ENCODE data around the gene AMPD3.
"Not testable (repeated sequence)": the region's sequence is repeated elsewhere in the genome, so short reads cannot be mapped to it uniquely, and the experiment has no call there.

The AMPD3 gene

GRCh38 chr11:10454878-10455631 lies at the start of gene AMPD3:
Gene AMPD3 (plus strand): TSS chr11:10455264. CDS start chr11:10461520, 6,256 bp downstream.
- peak; percentile 49 to 63 for DNase-seq

DNA sequence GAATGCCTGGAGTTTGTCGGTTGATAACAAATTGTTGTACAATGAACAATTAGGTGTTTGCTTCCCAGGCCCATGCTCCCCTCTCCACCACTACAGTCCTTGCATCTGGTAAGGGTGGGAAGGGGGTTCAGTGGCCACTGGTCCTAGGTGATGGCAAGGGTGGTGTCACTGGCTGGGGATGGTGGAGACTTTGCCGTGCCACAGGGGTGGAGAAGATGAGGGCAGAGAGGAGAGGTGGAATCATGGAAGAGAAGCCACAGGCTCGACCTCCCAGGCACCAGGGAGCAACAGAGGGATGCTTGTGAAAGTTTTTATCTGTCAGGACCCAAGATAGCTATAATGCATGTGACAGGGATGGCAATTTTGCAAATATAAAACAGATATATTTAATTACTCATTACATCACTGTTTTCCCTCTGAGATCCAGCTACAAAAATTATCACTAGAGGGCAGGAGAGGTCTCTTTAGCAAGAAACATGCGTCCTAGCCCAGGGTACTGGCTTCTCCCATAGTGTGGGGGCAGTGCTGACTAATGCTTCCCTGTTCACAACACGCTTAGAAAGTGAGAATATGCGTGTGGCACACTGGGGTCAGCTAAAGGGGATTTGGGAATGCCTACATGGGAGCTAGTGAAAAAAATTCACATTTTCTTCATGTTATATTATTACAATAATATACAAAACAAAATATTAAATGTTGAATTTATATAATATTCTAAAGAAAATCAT lies 49.0 kb upstream of the AMPD3 start:
- DNase-seq = peak; percentile 37 to 55

GRCh38 chr11:10407055-10407454 lies 48.0 kb upstream of the AMPD3 start:
- DNase-seq = no peak

GRCh38 chr11:10407749-10408685 lies 47.0 kb upstream of the AMPD3 start:
- DNase-seq = no peak

DNA sequence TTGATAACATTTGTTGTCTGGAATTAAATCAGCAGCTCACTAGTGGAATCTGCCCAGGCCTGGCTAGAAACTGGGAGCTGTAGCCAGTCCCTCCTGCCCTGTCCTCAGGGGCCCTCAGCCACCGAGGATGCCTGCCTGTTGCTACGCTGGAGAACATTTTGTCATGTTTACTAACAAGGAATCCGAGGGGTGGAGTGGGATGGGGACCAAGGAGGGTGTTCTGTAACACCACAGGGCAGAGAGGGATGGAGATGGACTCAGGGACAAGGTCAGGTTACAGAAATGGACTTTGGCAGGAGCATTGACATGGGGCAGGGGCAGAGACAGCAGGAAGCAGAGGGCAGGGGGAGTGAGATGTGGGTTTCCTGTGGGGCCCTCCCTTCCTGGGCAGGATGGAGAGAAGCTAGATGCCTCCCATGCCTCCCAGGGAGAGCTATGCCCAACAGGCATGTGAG lies 45.8 kb upstream of the AMPD3 start:
- DNase-seq = no peak

GRCh38 chr11:10410106-10410843 lies 44.8 kb upstream of the AMPD3 start:
- DNase-seq = no peak

DNA sequence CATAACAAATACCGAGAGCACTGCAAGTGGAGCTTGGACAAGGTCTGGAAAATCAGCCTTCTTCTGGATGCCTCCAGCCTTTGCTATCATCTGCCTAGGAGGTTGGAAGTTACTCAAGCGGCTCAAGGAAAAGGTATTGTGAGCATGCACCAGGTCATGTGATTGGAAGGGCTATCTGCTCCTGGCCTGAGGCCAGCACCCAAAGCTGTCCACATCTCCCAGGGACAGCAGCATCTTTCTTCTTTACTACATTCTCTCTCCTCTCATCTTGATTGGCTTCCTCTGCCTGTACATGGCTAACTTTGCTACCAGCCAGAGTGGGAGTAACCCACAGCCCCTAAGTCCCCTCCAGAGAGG lies 44.2 kb upstream of the AMPD3 start:
- DNase-seq = no peak

- DNase-seq = no peak
These were observed 42.8 kb upstream of the AMPD3 start for GRCh38 chr11:10412266-10412665.

DNA sequence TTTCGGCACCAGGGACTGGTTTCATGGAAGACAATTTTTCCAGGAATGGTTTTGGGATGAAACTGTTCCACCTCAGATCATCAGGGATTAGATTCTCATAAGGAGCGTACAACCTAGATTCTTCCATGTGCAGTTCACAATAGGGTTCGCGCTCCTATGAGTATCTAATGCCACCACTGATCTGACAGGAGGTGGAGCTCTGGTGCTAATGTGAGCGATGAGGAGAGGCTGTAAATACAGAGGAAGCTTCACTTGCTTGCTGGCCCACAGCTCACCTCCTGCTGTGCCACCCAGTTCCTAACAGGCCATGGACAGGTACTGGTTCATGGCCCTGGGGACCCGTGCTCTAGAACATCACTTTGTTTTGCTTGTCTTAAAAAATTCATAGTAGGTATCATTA lies 41.8 kb upstream of the AMPD3 start:
- DNase-seq = peak; percentile 29 to 46

- no peak for DNase-seq
These were observed 40.9 kb upstream of the AMPD3 start for GRCh38 chr11:10414181-10414580.

GRCh38 chr11:10414659-10415058 lies 40.4 kb upstream of the AMPD3 start:
- DNase-seq = peak in 1 of 2 experiments; percentile 18

DNA sequence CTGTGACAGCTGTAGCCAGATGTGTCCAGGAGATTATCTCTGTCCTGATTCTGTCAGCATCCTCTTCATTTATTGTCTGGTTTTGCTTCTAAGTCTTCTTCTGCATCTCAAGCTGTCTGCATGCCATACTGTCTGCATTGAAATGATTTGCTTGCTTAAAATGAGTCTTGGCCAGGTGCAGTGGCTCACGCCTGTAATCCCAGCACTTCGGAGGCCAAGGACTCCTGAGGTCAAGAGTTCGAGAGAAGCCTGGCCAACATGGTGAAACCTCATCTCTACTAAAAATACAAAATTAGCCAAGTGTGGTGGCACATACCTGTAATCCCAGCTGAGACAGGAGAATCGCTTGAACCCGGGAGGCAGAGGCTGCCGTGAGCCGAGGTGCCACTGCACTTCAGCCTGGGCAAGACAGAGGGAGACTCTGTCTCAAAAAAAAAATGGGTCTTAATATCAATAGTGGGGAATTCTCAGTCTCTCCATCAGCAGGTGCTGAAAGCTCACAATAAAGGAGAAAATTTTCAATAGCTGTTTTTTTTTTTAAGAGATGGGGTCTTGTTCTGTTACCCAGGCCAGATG lies 39.2 kb upstream of the AMPD3 start:
- DNase-seq = no peak

- DNase-seq = no peak
These were observed 36.7 kb upstream of the AMPD3 start for GRCh38 chr11:10418259-10418949.

- no peak for DNase-seq
These were observed 36.1 kb upstream of the AMPD3 start for GRCh38 chr11:10418950-10419310.

GRCh38 chr11:10426475-10426874 lies 28.6 kb upstream of the AMPD3 start:
- no peak for DNase-seq

DNA sequence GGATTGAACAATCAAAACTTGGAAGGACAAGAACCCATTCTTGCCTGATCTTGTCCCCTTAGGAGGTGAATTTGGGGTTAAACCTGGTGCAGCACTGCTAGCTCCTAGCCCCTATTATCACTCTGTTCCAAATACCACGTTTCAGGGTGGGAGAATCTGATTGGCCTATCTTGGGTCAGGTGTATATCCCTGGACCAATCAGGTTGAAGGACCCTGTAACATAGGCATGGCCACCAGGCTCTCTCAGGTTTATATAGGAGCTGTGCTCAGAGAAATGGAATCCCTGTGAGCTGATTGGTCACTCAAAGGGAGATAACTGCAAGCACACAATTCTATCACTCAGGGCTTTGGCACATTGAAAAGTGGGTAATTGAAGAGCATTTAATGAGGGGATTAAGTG lies 26.6 kb upstream of the AMPD3 start:
- DNase-seq = no peak

GRCh38 chr11:10429526-10429925 lies 25.5 kb upstream of the AMPD3 start:
- no peak for DNase-seq

DNA sequence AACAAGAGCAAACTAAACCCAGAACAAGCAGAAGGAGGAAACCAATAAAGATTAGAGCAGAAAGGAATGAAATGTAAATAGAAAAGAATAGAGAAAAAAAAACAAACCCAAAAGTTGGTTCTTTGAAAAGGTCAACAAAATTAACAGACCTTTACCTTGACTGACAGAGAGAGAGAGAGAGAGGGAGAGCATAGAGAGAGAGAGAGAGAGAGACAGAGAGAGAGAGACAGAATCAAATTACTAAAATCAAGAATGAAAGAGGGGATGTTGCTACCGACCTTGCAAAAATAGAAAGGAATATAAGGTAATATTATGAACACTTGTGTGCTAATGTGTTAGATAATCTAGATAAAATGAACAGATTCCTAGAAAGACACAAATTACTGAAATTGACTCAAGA lies 22.6 kb upstream of the AMPD3 start:
- DNase-seq = no peak

DNA sequence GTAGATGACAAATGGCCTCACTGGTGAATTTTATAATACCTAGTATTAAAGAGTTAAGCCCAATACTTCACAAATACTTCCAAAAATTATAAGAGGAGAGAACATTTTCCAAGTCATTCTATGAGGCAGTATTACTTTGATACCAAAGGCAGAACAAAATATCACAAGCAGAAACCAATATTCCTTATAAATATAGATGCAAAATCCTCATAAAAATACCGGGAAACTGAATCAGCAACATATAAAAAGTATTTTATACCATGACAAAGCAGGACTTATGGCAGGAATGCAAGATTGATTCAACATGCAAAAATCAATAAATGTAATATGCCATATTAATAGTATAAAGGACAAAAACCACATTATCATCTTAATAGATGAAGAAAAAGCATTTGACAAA lies 22.1 kb upstream of the AMPD3 start:
- no peak for DNase-seq

DNA sequence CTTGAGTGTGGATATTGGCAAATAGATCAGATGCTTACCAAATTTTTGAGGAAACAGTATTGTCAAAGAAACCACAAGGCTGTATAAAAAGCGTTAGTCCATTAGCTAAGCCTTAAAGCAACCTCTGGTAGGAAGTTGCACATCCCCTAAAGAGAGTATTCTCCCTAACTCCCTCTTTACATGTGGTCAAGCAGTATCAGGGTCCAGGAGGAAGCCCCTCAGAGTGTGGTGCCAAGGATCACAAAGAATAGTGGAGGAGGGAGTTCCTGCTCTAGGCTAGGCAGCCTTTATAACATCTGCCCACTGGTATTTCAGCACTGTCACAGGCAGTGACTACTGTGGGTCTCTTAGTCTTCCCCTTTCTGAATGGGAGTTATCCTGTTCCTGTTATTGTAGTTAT lies 18.8 kb upstream of the AMPD3 start:
- no peak for DNase-seq

DNA sequence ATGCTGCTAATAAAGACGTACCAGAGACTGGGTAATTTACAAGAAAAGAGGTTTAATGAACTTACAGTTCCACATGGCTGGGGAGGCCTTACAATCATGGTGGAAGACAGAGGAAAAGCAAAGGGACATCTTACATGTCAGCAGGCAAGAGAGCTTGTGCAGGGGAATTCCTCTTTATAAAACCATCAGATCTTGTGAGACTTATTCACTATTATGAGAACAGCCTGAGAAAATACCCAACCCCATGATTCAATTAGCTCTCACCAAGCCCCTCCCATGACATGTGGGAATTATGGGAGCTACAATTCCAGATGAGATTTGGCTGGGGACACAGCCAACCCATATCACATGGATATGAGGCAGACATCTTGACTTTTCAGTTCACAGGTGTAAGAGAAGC lies 18.4 kb upstream of the AMPD3 start:
- not testable (repeated sequence) for DNase-seq

GRCh38 chr11:10438458-10438857 lies 16.6 kb upstream of the AMPD3 start:
- no peak for DNase-seq
